ENCODE results near the gene DRD2.

The DRD2 gene

GRCh38 chr11:113412675-113413074, 62.5 kb downstream of the DRD2 start:
- ATAC-seq (ENCODE audit: insufficient read depth, low read depth) (no peak), DNase-seq (no peak)
- H3K9ac ChIP-seq (ENCODE audit: low read depth, low read length) = no peak overlapping the region
- H3K27me3 ChIP-seq (ENCODE audit: insufficient read depth, low read length, poor library complexity) = no peaks in the 10 kb centered on the region
- H4K20me1 ChIP-seq (ENCODE audit: insufficient read depth, low read length) = no peaks in the 10 kb centered on the region
- no peaks in the 10 kb centered on the region for H3K36me3 ChIP-seq (ENCODE audit: insufficient read depth, low read length)
- TF ChIP-seq, protein P1, sequence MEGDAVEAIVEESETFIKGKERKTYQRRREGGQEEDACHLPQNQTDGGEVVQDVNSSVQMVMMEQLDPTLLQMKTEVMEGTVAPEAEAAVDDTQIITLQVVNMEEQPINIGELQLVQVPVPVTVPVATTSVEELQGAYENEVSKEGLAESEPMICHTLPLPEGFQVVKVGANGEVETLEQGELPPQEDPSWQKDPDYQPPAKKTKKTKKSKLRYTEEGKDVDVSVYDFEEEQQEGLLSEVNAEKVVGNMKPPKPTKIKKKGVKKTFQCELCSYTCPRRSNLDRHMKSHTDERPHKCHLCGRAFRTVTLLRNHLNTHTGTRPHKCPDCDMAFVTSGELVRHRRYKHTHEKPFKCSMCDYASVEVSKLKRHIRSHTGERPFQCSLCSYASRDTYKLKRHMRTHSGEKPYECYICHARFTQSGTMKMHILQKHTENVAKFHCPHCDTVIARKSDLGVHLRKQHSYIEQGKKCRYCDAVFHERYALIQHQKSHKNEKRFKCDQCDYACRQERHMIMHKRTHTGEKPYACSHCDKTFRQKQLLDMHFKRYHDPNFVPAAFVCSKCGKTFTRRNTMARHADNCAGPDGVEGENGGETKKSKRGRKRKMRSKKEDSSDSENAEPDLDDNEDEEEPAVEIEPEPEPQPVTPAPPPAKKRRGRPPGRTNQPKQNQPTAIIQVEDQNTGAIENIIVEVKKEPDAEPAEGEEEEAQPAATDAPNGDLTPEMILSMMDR (IDR thresholded peaks at IDR 0.05; ENCODE audit: borderline replicate concordance, extremely low read depth, low read length, poor library complexity, severe bottlenecking) = no peak
- no peak for TF ChIP-seq EZH2 (IDR thresholded peaks at IDR 0.05; ENCODE audit: borderline replicate concordance, low read depth, low read length, severe bottlenecking)
- no peak overlapping the region for H3K4me3 ChIP-seq (ENCODE audit: low read depth in 1 of 2, low read length in 2 of 2)
- no peaks in the 10 kb centered on the region for H3K9me3 ChIP-seq (ENCODE audit: insufficient read depth, low read length, severe bottlenecking)
- H3K27ac ChIP-seq (ENCODE audit: low read length) = no peak overlapping the region
- no peaks in the 10 kb centered on the region for H3K4me1 ChIP-seq (ENCODE audit: insufficient read depth, low read length)
- no peaks in the 10 kb centered on the region for H3K79me2 ChIP-seq (ENCODE audit: insufficient read depth, low read length)
- no peak overlapping the region for H2AFZ ChIP-seq (ENCODE audit: low read depth, low read length)
- no peak overlapping the region for H3K4me2 ChIP-seq (ENCODE audit: insufficient read depth, low read length)

DNA sequence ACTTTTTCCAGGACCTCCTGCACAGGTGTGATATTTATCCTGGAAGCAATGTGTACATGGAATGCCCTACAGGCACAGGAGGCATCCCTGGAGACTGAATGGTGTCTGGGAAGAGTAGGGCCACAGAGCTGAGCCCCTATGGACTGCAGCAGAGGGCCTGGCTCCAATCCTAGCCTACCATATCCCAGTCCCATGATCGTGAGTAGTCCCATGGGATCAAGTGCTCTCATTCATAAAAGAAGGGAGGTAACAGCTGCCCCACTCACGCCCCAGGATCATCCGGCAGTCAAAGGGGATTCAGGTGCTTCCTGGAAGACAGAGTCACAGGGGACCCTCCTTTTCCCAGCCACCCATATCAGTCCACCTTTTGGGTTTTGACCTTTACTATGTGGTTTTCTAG, 63.7 kb downstream of the DRD2 start:
- Histone ChIP-seq H4K20me1 (ENCODE audit: insufficient read depth, low read length) (no peaks in the 10 kb centered on the region), H3K4me3 (ENCODE audit: low read depth in 1 of 2, low read length in 2 of 2) (no peak overlapping the region), H3K4me1 (ENCODE audit: insufficient read depth, low read length) (no peaks in the 10 kb centered on the region), H3K9ac (ENCODE audit: low read depth, low read length) (no peak overlapping the region), H3K36me3 (ENCODE audit: insufficient read depth, low read length) (no peaks in the 10 kb centered on the region), H3K79me2 (ENCODE audit: insufficient read depth, low read length) (no peaks in the 10 kb centered on the region), H3K27ac (ENCODE audit: low read length) (no peak overlapping the region), H3K9me3 (ENCODE audit: insufficient read depth, low read length, severe bottlenecking) (no peaks in the 10 kb centered on the region), H3K27me3 (ENCODE audit: insufficient read depth, low read length, poor library complexity) (no peaks in the 10 kb centered on the region), H2AFZ (ENCODE audit: low read depth, low read length) (no peak overlapping the region), H3K4me2 (ENCODE audit: insufficient read depth, low read length) (no peak overlapping the region)
- ATAC-seq (ENCODE audit: insufficient read depth, low read depth) (no peak), DNase-seq (no peak)
- TF ChIP-seq, protein P1 (IDR thresholded peaks at IDR 0.05; ENCODE audit: borderline replicate concordance, extremely low read depth, low read length, poor library complexity, severe bottlenecking) = no peak
- no peak for TF ChIP-seq EZH2 (IDR thresholded peaks at IDR 0.05; ENCODE audit: borderline replicate concordance, low read depth, low read length, severe bottlenecking)

GRCh38 chr11:113410414-113411135, 64.6 kb downstream of the DRD2 start:
- no peaks in the 10 kb centered on the region for H3K9me3 ChIP-seq (ENCODE audit: insufficient read depth, low read length, severe bottlenecking)
- H3K9ac ChIP-seq (ENCODE audit: low read depth, low read length) = no peak overlapping the region
- no peak overlapping the region for H2AFZ ChIP-seq (ENCODE audit: low read depth, low read length)
- H3K36me3 ChIP-seq (ENCODE audit: insufficient read depth, low read length) = no peaks in the 10 kb centered on the region
- no peak overlapping the region for H3K27ac ChIP-seq (ENCODE audit: low read length)
- DNase-seq (no peak), ATAC-seq (ENCODE audit: insufficient read depth, low read depth) (no peak)
- H3K27me3 ChIP-seq (ENCODE audit: insufficient read depth, low read length, poor library complexity) = no peaks in the 10 kb centered on the region
- H3K4me2 ChIP-seq (ENCODE audit: insufficient read depth, low read length) = no peak overlapping the region
- H4K20me1 ChIP-seq (ENCODE audit: insufficient read depth, low read length) = no peaks in the 10 kb centered on the region
- H3K4me1 ChIP-seq (ENCODE audit: insufficient read depth, low read length) = no peaks in the 10 kb centered on the region
- H3K4me3 ChIP-seq (ENCODE audit: low read depth in 1 of 2, low read length in 2 of 2) = no peak overlapping the region
- no peaks in the 10 kb centered on the region for H3K79me2 ChIP-seq (ENCODE audit: insufficient read depth, low read length)
- TF ChIP-seq EZH2 (IDR thresholded peaks at IDR 0.05; ENCODE audit: borderline replicate concordance, low read depth, low read length, severe bottlenecking) = no peak
- TF ChIP-seq, protein P1 (IDR thresholded peaks at IDR 0.05; ENCODE audit: borderline replicate concordance, extremely low read depth, low read length, poor library complexity, severe bottlenecking) = no peak

Data from DND-41 (cell line).